HepG2 (cell line): Measurements from ENCODE around the gene ACTN4. TPM values are rescaled to one million over a fixed set of nuclear protein-coding genes. Genes with fewer than 3 reads are reported as not detected.

Source experiments
- BHLHE40 ChIP-seq: IDR thresholded peaks from 2 replicates; pipeline ENCODE4 v1.6.1; 2011; ENCODE audit warnings: low read length, improper control_type of control experiment
- CAMTA2 ChIP-seq: sonication (generic); formaldehyde crosslinking; IDR thresholded peaks from 2 replicates; pipeline ENCODE4 v1.4.0; 2020; ENCODE audit warnings: mild to moderate bottlenecking, missing genetic modification reagents, borderline replicate concordance
- CC2D1A ChIP-seq: sonication (generic); formaldehyde crosslinking; IDR thresholded peaks from 2 replicates; pipeline ENCODE4 v1.8.1; 2023; ENCODE audit warnings: mild to moderate bottlenecking, missing genetic modification reagents
- DPF2 ChIP-seq: sonication (generic); formaldehyde crosslinking; IDR thresholded peaks from 2 replicates; pipeline ENCODE4 v1.4.0; 2020; ENCODE audit warnings: mild to moderate bottlenecking, low read depth, missing genetic modification reagents, borderline replicate concordance
- EP300 ChIP-seq, 3 experiments: sonication (generic) in 1 of 3; formaldehyde crosslinking in 1 of 3; IDR thresholded peaks; 2 replicates each; pipeline versions ENCODE4 v1.5.1 to v1.6.1; 2011 to 2020; ENCODE audit warnings: low read depth in 2 of 3, low read length in 2 of 3, borderline replicate concordance in 1 of 3, improper control_type of control experiment in 1 of 3, mild to moderate bottlenecking in 1 of 3, missing genetic modification reagents in 1 of 3, moderate library complexity in 1 of 3
- FOSL2 ChIP-seq: sonication (generic); formaldehyde crosslinking; IDR thresholded peaks from 2 replicates; pipeline ENCODE4 v1.4.0; 2020; ENCODE audit warnings: missing genetic modification reagents
- HMG20A ChIP-seq: IDR thresholded peaks from 2 replicates; pipeline ENCODE4 v1.6.1; 2016; ENCODE audit warnings: borderline replicate concordance
- HMG20B ChIP-seq: conservative IDR thresholded peaks from 2 replicates; pipeline ENCODE4 v1.6.1; 2016; ENCODE audit warnings: missing genetic modification reagents, missing compliant biosample characterization
- HNF4A ChIP-seq: sonication (generic); formaldehyde crosslinking; IDR thresholded peaks from 2 replicates; pipeline ENCODE4 v1.4.0; 2020; ENCODE audit warnings: missing genetic modification reagents
- MXI1 ChIP-seq: IDR thresholded peaks from 3 replicates; pipeline ENCODE4 v1.6.1; 2012; ENCODE audit warnings: low read depth, low read length, inconsistent platforms, borderline replicate concordance
- MYC ChIP-seq: sonication (generic); formaldehyde crosslinking; IDR thresholded peaks from 2 replicates; pipeline ENCODE4 v1.9.0; 2021; ENCODE audit warnings: missing genetic modification reagents, borderline replicate concordance
- PHF21A ChIP-seq: sonication (generic); formaldehyde crosslinking; IDR thresholded peaks from 2 replicates; pipeline ENCODE4 v1.5.0; 2020; ENCODE audit warnings: mild to moderate bottlenecking, missing genetic modification reagents
- POLR2A ChIP-seq, 2 experiments: IDR thresholded peaks; 2 replicates each; pipeline ENCODE4 v1.6.1; 2011; ENCODE audit warnings: low read depth in 2 of 2, low read length in 2 of 2, mild to moderate bottlenecking in 1 of 2, moderate library complexity in 1 of 2; ENCODE audit not compliant: insufficient read depth in 1 of 2
- SETDB1 ChIP-seq: sonication (generic); formaldehyde crosslinking; IDR thresholded peaks from 2 replicates; pipeline ENCODE4 v1.5.1; 2020; ENCODE audit warnings: missing genetic modification reagents, mild to moderate bottlenecking, borderline replicate concordance
- SRF ChIP-seq: IDR thresholded peaks from 2 replicates; pipeline ENCODE4 v1.6.1; 2011; ENCODE audit warnings: mild to moderate bottlenecking, low read depth, low read length, moderate library complexity
- SSRP1 ChIP-seq: IDR thresholded peaks from 2 replicates; pipeline ENCODE4 v1.6.1; 2016; ENCODE audit warnings: control low read depth
- TBX3 ChIP-seq: fragments of 450-650 bp; IDR thresholded peaks from 2 replicates; pipeline ENCODE4 v1.6.1; 2017; ENCODE audit warnings: antibody characterized with exemption, mild to moderate bottlenecking, inconsistent platforms, borderline replicate concordance
- ZEB1 ChIP-seq: IDR thresholded peaks from 2 replicates; pipeline ENCODE4 v1.6.1; 2012; ENCODE audit warnings: mild to moderate bottlenecking, low read depth, inconsistent platforms; ENCODE audit not compliant: insufficient replicate concordance
- ZFY ChIP-seq: sonication (generic); formaldehyde crosslinking; IDR thresholded peaks from 2 replicates; pipeline ENCODE4 v1.4.0; 2020; ENCODE audit warnings: missing genetic modification reagents
- ZNF510 ChIP-seq: sonication (generic); formaldehyde crosslinking; IDR thresholded peaks from 2 replicates; pipeline ENCODE4 v1.4.0; 2020; ENCODE audit warnings: low read depth, mild to moderate bottlenecking, missing genetic modification reagents
- ZNF646 ChIP-seq: sonication (generic); formaldehyde crosslinking; IDR thresholded peaks from 2 replicates; pipeline ENCODE4 v1.9.0; 2021; ENCODE audit warnings: mild to moderate bottlenecking, missing genetic modification reagents
- ZNF737 ChIP-seq: sonication (generic); formaldehyde crosslinking; IDR thresholded peaks from 2 replicates; pipeline ENCODE4 v1.5.0; 2020; ENCODE audit warnings: missing genetic modification reagents, mild to moderate bottlenecking, borderline replicate concordance
- ZNF747 ChIP-seq: sonication (generic); formaldehyde crosslinking; IDR thresholded peaks from 2 replicates; pipeline ENCODE4 v1.8.1; 2023; ENCODE audit warnings: missing genetic modification reagents, mild to moderate bottlenecking, borderline replicate concordance
- polyA plus RNA-seq, 8 experiments: library from polyadenylated mRNA; depleted of rRNA in 3 of 8; stranded (reverse) in 7 of 8; unstranded in 1 of 8; fragments of >200 nt; fragmentation: Illumina TruSeq in 4 of 8; extraction: Trizol in 4 of 8; gene quantifications; 2 replicates each; pipeline versions ENCODE4 v1.2.1 to v1.2.3, GENCODE V29; 2011 to 2016; ENCODE audit warnings: low read depth in 4 of 8, missing spikeins in 1 of 8, mixed read lengths in 1 of 8; ENCODE audit not compliant: insufficient read depth in 1 of 8
- total RNA-seq, 5 experiments: library from RNA; depleted of rRNA; stranded (reverse); fragments of >200 nt; fragmentation: Illumina TruSeq; extraction: Trizol; gene quantifications; 2 replicates each; pipeline ENCODE4 v1.2.3, GENCODE V29; 2016; ENCODE audit warnings: low read depth in 1 of 5

ACTN4 gene
- total and polyA plus RNA-seq, 2 of the 13 experiments (the other 11 are each of a cell fraction or from before 2014, with no cell fraction given) = 171 to 192 TPM

GRCh38 chr19:38683393-38684077 lies 36.1 kb downstream of the ACTN4 start (continued):
- TF ChIP-seq ZNF646 (no peak), CC2D1A (CRISPR knock-in tag) (no peak), ZEB1 (peak; percentile 94), ZNF747 (CRISPR knock-in tag) (no peak; the same call in 1 of the 2 replicates), HMG20B (CRISPR knock-in tag) (peak; percentile 65; the same call in 1 of the 2 replicates), HNF4A (CRISPR knock-in tag) (peak; percentile 16; the same call in 1 of the 2 replicates), SSRP1 (CRISPR knock-in tag) (peak; percentile 54; the same call in 1 of the 2 replicates), ZFY (CRISPR knock-in tag) (peak; percentile 48), FOSL2 (CRISPR knock-in tag) (peak; percentile 98), PHF21A (CRISPR knock-in tag) (peak; percentile 51; the same call in 1 of the 2 replicates), DPF2 (peak; percentile 62; the same call in 1 of the 2 replicates), SRF (peak; percentile 100), TBX3 (peak; percentile 12; the same call in 1 of the 2 replicates), POLR2A (IDR thresholded peaks at IDR 0.05; ENCODE audit: insufficient read depth in 1 of 2, low read depth in 2 of 2, low read length in 2 of 2) (peak in 1 of 2 experiments; percentile 35; a peak in 1 of 4 replicates), ZNF737 (CRISPR knock-in tag) (no peak), CAMTA2 (CRISPR knock-in tag) (no peak), SETDB1 (CRISPR knock-in tag) (no peak), BHLHE40 (peak; percentile 82), EP300 (IDR thresholded peaks at IDR 0.05; ENCODE audit: low read depth in 2 of 2, low read length in 2 of 2) (peak in 1 of 2 experiments; percentile 50; a peak in 2 of 4 replicates), EP300 (CRISPR knock-in tag; IDR thresholded peaks at IDR 0.05; ENCODE audit: borderline replicate concordance) (peak; percentile 54; the same call in 1 of the 2 replicates), HMG20A (CRISPR knock-in tag) (peak; percentile 35; the same call in 1 of the 2 replicates), MXI1 (peak; percentile 38; the same call in 1 of the 3 replicates), MYC (CRISPR knock-in tag) (peak; percentile 37; the same call in 1 of the 2 replicates), ZNF510 (CRISPR knock-in tag) (no peak)
